GM18873 (cell line): ENCODE data around the gene CCDC187.

Source experiments
- ATAC-seq: cut with Tn5 transposase; IDR thresholded peaks from one replicate; pipeline ENCODE4 v1.9.1; 2021; ENCODE audit warnings: mild to moderate bottlenecking, moderate library complexity, moderate number of reproducible peaks; ENCODE audit not compliant: unreplicated experiment, low FRiP score

The CCDC187 gene

GRCh38 chr9:136340356-136341041 lies 36.6 kb upstream of the CCDC187 start:
- no peak for ATAC-seq

GRCh38 chr9:136339958-136340310 lies 36.0 kb upstream of the CCDC187 start:
- ATAC-seq = no peak

- ATAC-seq = no peak
Measured at GRCh38 chr9:136339173-136339957, 35.5 kb upstream of the CCDC187 start.

- ATAC-seq = no peak
Measured at GRCh38 chr9:136338511-136338910, 34.6 kb upstream of the CCDC187 start.

- ATAC-seq = no peak
Measured at GRCh38 chr9:136337416-136338395, 33.8 kb upstream of the CCDC187 start.

- ATAC-seq = no peak
Measured at GRCh38 chr9:136336881-136337280, 33.0 kb upstream of the CCDC187 start.

- ATAC-seq = no peak
Measured at GRCh38 chr9:136336156-136336870, 32.4 kb upstream of the CCDC187 start.

GRCh38 chr9:136335296-136336155 lies 31.6 kb upstream of the CCDC187 start:
- ATAC-seq = no peak

- ATAC-seq = no peak
Measured at GRCh38 chr9:136334541-136334940, 30.6 kb upstream of the CCDC187 start.

GRCh38 chr9:136333486-136333885 lies 29.6 kb upstream of the CCDC187 start:
- no peak for ATAC-seq

- no peak for ATAC-seq
Measured at GRCh38 chr9:136333045-136333444, 29.2 kb upstream of the CCDC187 start.

- ATAC-seq = no peak
Measured at GRCh38 chr9:136332482-136332983, 28.6 kb upstream of the CCDC187 start.

- ATAC-seq = no peak
Measured at GRCh38 chr9:136331556-136332481, 27.9 kb upstream of the CCDC187 start.

- no peak for ATAC-seq
Measured at GRCh38 chr9:136331030-136331429, 27.1 kb upstream of the CCDC187 start.

GRCh38 chr9:136330406-136330990 lies 26.6 kb upstream of the CCDC187 start:
- no peak for ATAC-seq

- no peak for ATAC-seq
Measured at GRCh38 chr9:136329636-136330405, 25.9 kb upstream of the CCDC187 start.

GRCh38 chr9:136329211-136329627 lies 25.3 kb upstream of the CCDC187 start:
- no peak for ATAC-seq
